ENCODE measurements around the gene AGPAT1. TPM values are rescaled to one million over a fixed set of nuclear protein-coding genes. Genes with fewer than 3 reads are reported as not detected.

AGPAT1 gene
- polyA plus RNA-seq, 3 donors = 9.9 to 34.4 (median 11.3) TPM

DNA sequence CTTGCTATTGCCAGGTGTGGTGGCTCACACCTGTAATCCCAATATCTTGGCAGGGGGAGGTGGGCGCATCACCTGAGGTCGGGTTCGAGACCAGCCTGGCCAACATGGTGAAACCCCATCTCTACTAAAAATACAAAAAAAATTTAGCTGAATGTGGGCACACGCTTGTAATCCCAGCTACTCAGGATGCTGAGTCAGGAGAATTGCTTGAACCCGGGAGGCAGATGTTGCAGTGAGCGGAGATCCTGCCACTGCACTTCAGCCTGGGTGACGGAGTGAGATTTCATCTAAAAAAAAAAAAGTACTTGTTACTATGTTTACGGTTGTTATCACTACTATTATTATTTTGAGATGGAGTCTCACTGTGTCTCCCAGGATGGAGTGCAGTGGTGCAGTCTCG, 19.0 kb downstream of the AGPAT1 start:
- no peak for DNase-seq
- Mint-ChIP-seq H3K36me3 (peaks cover 0 to 7% of the 10 kb centered on the region in 2 donors), H3K4me3 (no peak overlapping the region), H3K9me3 (peaks cover 0 to 9% (median 0%) of the 10 kb centered on the region in 7 donors), H3K27ac (no peak overlapping the region), H3K27me3 (ENCODE audit: low read depth in 3 of 3) (peaks cover 21 to 34% (median 30%) of the 10 kb centered on the region in 3 donors), H3K4me1 (peaks cover 23% of the 10 kb centered on the region)
- Histone ChIP-seq H2AFZ (ENCODE audit: insufficient read depth, low read depth, low read length, poor library complexity, severe bottlenecking) (no peak overlapping the region), H3K9ac (ENCODE audit: insufficient read depth, low read length, poor library complexity, severe bottlenecking) (no peak overlapping the region), H3K36me3 (replicated peaks in 1 of 2; ENCODE audit: control insufficient read depth in 1 of 2, insufficient read depth in 2 of 2, low read length in 2 of 2) (no peaks in the 10 kb centered on the region), H3K79me2 (ENCODE audit: insufficient read depth, low read length) (no peaks in the 10 kb centered on the region), H4K20me1 (ENCODE audit: insufficient read depth, low read length) (no peaks in the 10 kb centered on the region), H3K27ac (ENCODE audit: low read depth in 1 of 2, low read length in 2 of 2) (no peak overlapping the region), H3K4me2 (replicated peaks; ENCODE audit: extremely low read depth, low read length, poor library complexity, severe bottlenecking) (no peak overlapping the region), H3K4me3 (replicated peaks in 1 of 3; ENCODE audit: low read depth in 2 of 3, low read length in 3 of 3) (no peak overlapping the region), H3K4me1 (ENCODE audit: control insufficient read depth in 1 of 2, insufficient read depth in 2 of 2, low read length in 2 of 2) (peaks cover 19 to 21% of the 10 kb centered on the region in 2 donors), H3K27me3 (ENCODE audit: control insufficient read depth in 2 of 2, insufficient read depth in 2 of 2, low read length in 2 of 2) (peaks cover 8 to 23% of the 10 kb centered on the region in 2 donors), H3K9me3 (replicated peaks in 1 of 2; ENCODE audit: control insufficient read depth in 1 of 2, insufficient read depth in 1 of 2, low read length in 2 of 2) (no peaks in the 10 kb centered on the region)
- intact Hi-C loops (cut with micrococcal nuclease) = no loop called here
- TF ChIP-seq CTCF (IDR thresholded peaks at IDR 0.05) = no peak
- 100% methylated on average over 3 of the region's 9 CpGs for WGBS (ENCODE audit: insufficient coverage)

GRCh38 chr6:32154514-32155161, 21.2 kb downstream of the AGPAT1 start:
- H3K9me3 Mint-ChIP-seq = peaks cover 0 to 19% (median 4%) of the 10 kb centered on the region in 7 donors
- H3K4me1 Mint-ChIP-seq = peaks cover 25% of the 10 kb centered on the region
- H3K36me3 Mint-ChIP-seq = peaks cover 0 to 15% of the 10 kb centered on the region in 2 donors
- H3K4me3 Mint-ChIP-seq = peak overlapping the region; percentile 97 to 100
- peaks cover 39 to 55% (median 48%) of the 10 kb centered on the region in 3 donors for H3K27me3 Mint-ChIP-seq (ENCODE audit: low read depth in 3 of 3)
- 4% methylated on average over 29 of the region's 34 CpGs for WGBS (ENCODE audit: insufficient coverage)
- peak overlapping the region in 2 of 7 donors; percentile 10 to 90 for H3K27ac Mint-ChIP-seq
- Histone ChIP-seq H2AFZ (ENCODE audit: insufficient read depth, low read depth, low read length, poor library complexity, severe bottlenecking) (peak overlapping the region; percentile 97), H4K20me1 (ENCODE audit: insufficient read depth, low read length) (no peaks in the 10 kb centered on the region), H3K4me3 (replicated peaks in 1 of 3; ENCODE audit: low read depth in 2 of 3, low read length in 3 of 3) (peak overlapping the region; percentile 51 to 84 (median 56)), H3K4me1 (ENCODE audit: control insufficient read depth in 1 of 2, insufficient read depth in 2 of 2, low read length in 2 of 2) (peaks cover 19 to 21% of the 10 kb centered on the region in 2 donors), H3K36me3 (replicated peaks in 1 of 2; ENCODE audit: control insufficient read depth in 1 of 2, insufficient read depth in 2 of 2, low read length in 2 of 2) (no peaks in the 10 kb centered on the region), H3K27me3 (ENCODE audit: control insufficient read depth in 2 of 2, insufficient read depth in 2 of 2, low read length in 2 of 2) (peaks cover 24 to 43% of the 10 kb centered on the region in 2 donors), H3K9ac (ENCODE audit: insufficient read depth, low read length, poor library complexity, severe bottlenecking) (peak overlapping the region; percentile 48), H3K4me2 (replicated peaks; ENCODE audit: extremely low read depth, low read length, poor library complexity, severe bottlenecking) (peak overlapping the region; percentile 100), H3K27ac (ENCODE audit: low read depth in 1 of 2, low read length in 2 of 2) (no peak overlapping the region), H3K79me2 (ENCODE audit: insufficient read depth, low read length) (no peaks in the 10 kb centered on the region), H3K9me3 (replicated peaks in 1 of 2; ENCODE audit: control insufficient read depth in 1 of 2, insufficient read depth in 1 of 2, low read length in 2 of 2) (peaks cover 0 to 9% of the 10 kb centered on the region in 2 donors)
- intact Hi-C loops (cut with micrococcal nuclease) = loop anchor here in 1 of 2 donors (2.0 kb wide), 1 partner anchor 20 kb away; no protein-coding TSS in a partner anchor
- peak; percentile 23 to 42 (median 30) for DNase-seq
- peak; percentile 38 for TF ChIP-seq CTCF (IDR thresholded peaks at IDR 0.05)
